ENCODE measurements around the gene WFIKKN2.
A peak's percentile ranks its signal among the peaks of the same experiment; 100 is the strongest.

Gene WFIKKN2

DNA sequence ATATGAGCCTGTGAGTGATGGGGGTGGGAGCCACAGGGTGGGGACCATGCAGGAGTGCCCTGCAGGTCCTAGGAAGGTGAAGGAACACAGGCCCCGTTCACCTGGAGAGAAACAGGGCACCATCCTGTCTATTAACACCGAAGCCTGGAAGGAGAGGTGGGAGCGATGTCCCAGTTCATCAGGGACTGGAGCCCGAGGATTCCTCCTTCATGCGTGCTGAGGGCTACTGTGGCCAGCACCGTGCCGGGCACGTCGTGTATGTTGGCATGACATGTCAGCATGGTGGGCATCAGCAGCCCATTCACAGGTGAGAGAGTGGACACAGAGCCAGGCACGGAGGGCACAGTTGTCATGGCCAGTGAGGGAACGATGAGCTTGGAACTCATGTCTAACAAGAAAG, 1.4 kb downstream of the WFIKKN2 start:
- DNase-seq = no peak

- DNase-seq = no peak
Observed at GRCh38 chr17:50837286-50837979, 2.0 kb downstream of the WFIKKN2 start.

GRCh38 chr17:50837980-50838954, 2.9 kb downstream of the WFIKKN2 start:
- DNase-seq = no peak

- DNase-seq = no peak
Observed at GRCh38 chr17:50839591-50840310, 4.4 kb downstream of the WFIKKN2 start.

DNA sequence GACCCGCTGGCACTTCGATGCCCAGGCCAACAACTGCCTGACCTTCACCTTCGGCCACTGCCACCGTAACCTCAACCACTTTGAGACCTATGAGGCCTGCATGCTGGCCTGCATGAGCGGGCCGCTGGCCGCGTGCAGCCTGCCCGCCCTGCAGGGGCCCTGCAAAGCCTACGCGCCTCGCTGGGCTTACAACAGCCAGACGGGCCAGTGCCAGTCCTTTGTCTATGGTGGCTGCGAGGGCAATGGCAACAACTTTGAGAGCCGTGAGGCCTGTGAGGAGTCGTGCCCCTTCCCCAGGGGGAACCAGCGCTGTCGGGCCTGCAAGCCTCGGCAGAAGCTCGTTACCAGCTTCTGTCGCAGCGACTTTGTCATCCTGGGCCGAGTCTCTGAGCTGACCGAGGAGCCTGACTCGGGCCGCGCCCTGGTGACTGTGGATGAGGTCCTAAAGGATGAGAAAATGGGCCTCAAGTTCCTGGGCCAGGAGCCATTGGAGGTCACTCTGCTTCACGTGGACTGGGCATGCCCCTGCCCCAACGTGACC, 5.0 kb downstream of the WFIKKN2 start:
- DNase-seq = no peak

DNA sequence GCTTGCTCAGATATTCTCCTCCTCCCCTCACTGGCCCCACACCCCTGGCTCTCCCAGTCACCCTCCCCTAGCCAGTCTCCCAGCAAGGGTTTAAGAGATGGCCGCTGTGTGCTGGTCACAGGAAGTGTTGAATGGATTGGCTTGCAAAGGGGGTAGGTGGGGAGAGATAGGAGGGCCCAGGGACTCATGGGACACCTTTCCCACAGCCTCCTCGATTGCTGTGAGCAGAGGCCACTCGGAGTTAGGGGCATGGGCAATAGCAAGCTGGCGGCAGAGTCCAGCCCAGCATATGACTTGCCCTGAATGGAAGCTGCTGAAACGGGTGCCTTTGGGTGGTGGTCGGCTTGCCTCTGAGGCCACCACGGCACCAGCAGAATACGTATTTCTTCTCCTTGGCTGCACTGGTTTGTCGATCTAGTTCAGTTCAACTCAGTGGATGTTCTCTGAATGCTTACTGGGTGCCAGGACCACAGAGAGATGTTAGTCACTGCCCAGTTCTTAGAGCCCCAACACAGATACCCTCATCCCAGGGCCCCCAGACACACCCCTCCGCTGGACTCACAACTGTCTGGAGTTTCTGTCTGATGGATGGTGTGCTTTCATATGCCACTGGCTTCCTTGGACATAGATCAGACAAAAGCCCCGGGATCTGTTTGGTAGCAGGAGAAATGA, 6.0 kb downstream of the WFIKKN2 start:
- no peak for DNase-seq

- DNase-seq = peak in 3 of 5 donors; percentile 14 to 39 (median 27)
Observed at GRCh38 chr17:50841949-50842354, 6.6 kb downstream of the WFIKKN2 start.

DNA sequence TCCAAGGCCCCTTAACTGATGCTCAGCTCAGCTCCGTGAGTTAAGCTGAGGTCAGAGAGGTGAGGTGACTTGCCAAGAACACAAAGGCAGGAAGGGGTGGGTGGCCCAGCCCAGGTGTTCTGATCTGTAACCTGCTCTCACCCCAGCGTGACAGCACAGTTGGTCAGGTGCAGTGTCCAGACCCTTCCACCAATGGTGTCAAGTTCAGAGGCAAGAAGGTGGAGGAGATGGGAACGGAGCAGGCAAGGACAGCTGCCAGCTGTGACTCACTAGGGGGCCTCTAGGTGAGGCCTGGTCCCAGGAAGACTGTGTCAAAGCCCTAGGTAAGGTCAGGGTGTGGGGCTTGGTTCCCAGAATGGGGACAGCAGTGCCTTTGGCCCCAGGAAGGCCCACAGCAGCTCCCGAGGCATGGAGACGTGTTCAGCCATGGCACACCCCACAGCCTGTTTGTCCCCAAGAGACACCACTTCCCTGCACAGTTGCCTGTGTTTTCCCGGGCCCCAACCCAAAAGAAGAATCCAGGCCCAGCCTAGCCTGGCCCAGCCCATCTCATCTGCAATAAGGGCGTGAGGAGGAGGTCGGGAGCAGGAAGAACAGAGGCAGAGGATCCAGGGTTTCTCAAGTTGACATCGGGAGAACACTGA, 7.2 kb downstream of the WFIKKN2 start:
- DNase-seq = no peak

- no peak for DNase-seq
Observed at GRCh38 chr17:50843150-50843905, 7.9 kb downstream of the WFIKKN2 start.

GRCh38 chr17:50844117-50844700, 8.8 kb downstream of the WFIKKN2 start:
- DNase-seq = no peak

- no peak for DNase-seq
Observed at GRCh38 chr17:50845240-50846147, 10.1 kb downstream of the WFIKKN2 start.

- DNase-seq = no peak
Observed at GRCh38 chr17:50847566-50847965, 12.2 kb downstream of the WFIKKN2 start.

DNA sequence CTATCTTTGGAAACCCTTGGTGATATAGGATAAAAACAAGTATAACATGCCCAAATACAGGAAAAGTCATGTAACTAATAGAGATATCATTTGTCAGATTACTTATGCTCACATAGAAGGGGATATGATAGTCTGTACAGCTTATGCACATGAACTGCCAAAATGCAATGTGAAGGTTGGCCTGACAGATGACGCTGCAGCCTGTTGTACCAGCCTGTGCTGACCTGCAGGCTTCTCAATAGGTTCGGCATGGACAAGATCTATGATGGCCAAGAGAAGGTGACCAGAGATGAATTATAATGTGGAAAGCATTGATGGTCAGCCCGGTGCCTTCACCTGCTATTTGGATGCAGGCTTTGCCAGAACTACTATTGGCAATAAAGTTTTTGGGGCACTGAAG, 12.7 kb downstream of the WFIKKN2 start:
- DNase-seq = no peak

- no peak for DNase-seq
Observed at GRCh38 chr17:50848711-50849110, 13.3 kb downstream of the WFIKKN2 start.

GRCh38 chr17:50850640-50851039, 15.3 kb downstream of the WFIKKN2 start:
- DNase-seq = no peak

GRCh38 chr17:50853015-50853615, 17.7 kb downstream of the WFIKKN2 start:
- no peak for DNase-seq

GRCh38 chr17:50853781-50854180, 18.4 kb downstream of the WFIKKN2 start:
- DNase-seq = no peak

DNA sequence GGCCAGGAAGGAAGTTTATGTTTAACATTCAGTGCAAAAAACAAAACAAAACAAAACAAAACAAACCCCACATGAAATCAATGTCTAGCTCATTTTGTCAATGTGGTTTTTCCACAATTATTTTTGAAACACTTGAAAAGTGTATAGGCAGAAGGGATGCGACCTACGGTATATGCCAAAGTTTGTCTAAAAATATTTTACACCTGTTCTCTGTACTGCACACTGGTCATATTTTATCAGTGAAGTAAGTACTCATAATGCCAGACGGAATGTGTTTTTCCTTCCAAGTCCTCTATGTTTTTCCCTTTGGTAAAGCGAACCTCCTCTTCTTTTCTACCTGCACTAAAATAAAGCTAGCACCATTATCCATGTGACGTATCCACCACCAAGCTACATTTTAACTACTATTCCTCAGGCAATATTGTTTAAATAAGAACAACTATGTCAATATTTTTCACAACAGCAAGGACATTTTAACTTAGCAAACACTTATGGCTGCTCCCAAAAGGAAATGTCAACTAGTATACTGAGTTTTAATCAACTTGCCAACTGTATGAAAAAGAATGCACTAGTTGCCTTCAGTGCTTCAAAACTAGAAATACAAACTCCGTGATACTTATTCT, 20.4 kb downstream of the WFIKKN2 start:
- DNase-seq = no peak

- no peak for DNase-seq
Observed at GRCh38 chr17:50856431-50856830, 21.0 kb downstream of the WFIKKN2 start.

Data from T-helper 1 cell (primary cell).